Right renal cortex interstitium (tissue), 3 donors: ENCODE results near the gene WBP1. TPM values are rescaled to one million over a fixed set of nuclear protein-coding genes. Genes with fewer than 3 reads are reported as not detected.
"Not testable (repeated sequence)": the region's sequence is repeated elsewhere in the genome, so short reads cannot be mapped to it uniquely, and the experiment has no call there.

ENCODE experiments used
- DNase-seq, 3 donors: peaks; one replicate each; pipeline ENCODE4 v3.0.0-alpha.2; 2013; ENCODE audit warnings: low read depth in 3 of 3, low spot score in 2 of 3
- polyA plus RNA-seq, 3 donors: library from polyadenylated mRNA; unstranded; fragments of 120-200 nt; gene quantifications; one replicate each; pipeline ENCODE4 v1.2.1, GENCODE V29; 2013; ENCODE audit not compliant: insufficient read length in 3 of 3

Gene WBP1
- polyA plus RNA-seq, 3 donors, result 90.1 to 101 (median 96.6) TPM

DNA sequence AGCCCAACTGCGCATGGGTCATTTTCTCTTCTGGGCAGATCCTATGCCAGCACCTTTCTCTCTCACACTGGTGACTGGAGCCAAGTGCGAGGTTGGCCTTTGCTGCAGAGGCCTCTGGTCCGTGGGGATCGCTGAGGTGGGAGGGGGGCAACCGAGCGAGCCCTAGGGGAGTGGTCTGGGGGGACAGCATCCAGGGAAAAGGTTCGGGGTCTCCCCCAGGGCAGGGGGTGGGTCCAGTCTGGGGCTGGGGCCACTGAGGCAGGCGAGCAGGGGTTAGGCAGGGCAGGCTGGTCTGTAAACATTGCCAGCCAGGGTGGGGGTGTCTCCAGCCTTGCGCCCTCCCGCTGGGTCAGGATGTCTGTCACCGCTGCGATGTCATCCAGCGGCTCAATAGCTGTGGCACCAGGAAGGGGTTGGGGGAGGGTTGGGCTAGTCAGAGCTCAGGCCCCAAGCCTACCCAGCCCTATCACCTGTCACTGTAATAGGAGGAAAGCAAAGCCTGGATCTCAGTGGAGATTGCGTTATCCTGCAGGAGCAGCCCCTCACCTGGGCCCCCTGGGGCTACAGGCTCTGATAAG lies 32.0 kb upstream of the WBP1 start:
- no peak for DNase-seq

DNA sequence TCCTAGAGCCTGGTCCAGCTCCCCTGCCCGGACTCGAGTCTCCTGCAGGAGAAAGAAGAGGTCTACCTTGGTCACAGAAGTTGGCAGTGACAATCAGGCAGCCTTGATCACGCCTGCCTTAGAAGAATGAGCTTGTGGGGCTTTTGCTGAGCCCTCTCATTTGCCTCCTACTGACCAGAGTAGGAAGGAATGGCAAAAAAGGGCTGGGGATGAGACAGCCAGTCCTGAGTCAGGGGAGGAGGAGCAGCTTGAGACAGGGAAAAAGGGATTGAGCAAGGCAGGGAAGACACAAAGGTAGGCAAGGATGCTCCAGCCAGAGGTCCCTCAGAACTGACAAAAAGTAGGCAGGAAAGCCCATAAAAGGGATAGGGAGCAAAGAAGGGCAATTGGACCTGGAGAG lies 30.7 kb upstream of the WBP1 start:
- DNase-seq, result no peak

DNA sequence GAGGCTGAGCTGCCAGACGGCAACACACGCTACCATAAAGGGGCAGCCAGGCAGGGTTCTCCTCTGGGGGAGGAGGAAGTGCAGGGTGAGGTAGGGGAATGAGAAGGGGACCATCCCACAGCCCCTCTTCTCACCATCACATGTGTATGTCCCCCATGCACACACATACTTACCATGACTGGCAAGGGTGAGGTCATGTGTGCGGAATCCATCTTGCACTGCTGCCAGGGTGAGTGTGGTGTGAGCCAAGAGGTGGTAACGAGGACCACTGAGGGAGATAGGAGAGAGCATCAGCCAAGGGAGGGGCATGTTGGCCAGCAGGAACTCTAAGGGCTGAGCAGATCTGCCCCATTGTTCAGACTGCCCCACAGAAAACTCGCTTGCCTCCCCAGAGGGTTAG lies 29.6 kb upstream of the WBP1 start:
- no peak for DNase-seq

DNA sequence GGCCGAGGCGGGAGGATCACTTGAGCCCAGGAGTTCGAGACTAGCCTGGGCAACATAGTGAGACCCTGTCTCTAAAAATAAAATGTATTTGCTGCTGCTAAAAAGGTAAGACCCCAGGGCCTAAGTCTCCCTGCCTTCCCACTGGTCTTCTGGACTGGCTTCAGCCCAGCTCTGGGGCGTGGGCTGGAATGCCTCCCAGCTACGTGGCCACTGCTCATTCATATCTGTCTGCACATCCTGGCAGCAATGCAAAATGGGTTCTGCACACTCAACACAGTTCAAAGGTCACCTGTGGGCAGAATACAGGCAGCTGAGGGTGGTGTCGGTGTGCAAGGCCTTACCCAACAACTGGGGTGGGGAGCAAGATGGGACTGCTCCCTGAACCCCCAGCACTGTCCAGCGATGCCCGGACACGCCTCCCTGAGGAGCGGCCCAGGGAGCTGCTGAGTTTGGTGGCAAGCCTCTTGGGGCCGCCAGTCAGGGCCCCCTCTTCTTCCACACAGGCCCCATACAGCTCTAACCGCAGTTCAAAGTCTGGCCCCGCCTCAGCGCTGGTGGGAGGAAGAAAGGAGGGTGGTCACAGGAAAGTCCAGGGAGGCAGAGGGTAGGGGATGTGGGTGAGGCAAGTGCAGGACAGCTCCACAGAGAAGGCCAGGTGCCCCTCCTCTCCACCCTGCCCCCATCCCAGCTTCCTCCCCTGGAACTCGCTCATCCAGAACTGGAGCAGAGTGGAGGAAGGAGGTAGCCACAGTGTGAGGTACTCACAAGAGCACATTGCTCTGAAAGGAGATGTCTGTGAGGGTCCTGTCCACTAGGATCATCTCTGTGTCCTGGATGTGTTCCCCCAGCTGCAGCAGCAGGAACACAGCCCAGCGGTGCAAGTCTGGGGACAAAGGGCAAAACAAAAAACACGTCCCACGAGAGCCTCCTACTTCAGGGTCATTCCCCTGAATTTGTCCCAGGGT lies 28.5 kb upstream of the WBP1 start:
- no peak for DNase-seq

DNA sequence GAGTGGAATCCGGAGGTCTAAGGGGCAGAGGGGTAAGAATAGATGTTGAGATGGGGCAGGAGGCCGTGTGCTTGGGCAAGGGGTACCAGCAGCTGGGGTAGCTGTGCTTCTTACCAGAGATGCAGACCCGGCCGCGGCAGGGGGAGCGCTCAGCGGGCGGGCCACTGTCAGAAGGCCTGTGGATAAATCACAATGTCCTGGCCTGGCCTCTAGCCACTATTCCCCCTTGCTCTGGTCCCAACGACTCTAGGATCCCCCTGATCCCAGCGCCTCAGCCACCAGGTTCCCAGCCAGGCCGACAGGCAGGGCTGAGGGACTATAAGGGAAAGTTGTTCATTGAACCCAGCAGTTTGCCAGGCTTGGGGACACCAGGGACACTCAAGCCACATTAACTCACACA lies 27.7 kb upstream of the WBP1 start:
- DNase-seq, result no peak

DNA sequence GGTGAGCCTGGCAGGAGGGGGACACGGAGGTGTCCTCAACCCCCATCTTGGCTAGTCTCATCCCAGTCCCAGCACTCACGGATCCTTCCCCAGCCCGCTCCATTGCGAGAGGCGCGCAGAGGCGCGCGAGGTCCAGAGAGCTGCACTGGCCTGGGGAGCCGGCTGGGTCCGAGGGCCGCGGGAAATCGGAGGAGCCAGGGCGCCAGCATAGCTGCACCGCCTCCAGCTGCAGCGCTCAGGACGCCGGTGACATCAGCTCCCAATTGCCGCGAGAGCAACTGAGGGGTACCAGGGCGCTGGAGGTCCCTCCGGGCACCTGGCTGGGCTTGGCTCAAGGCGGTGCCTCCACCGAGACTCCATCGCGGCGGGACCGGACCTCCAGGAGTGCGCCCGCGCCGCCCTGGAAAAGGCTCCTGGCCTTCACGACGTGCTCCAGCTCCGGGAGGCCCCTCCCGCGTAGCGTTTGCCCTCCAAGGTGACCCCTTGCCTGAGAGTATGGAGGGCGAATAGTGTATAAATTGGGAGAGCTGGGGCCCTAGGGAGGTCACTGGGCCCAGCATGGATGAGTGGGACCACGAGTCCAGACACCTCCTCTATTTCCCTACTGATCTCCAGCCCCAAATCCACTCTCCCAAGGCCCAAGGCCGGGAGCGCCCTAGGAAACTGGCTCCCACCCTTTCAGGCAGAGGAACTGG lies 22.0 kb upstream of the WBP1 start:
- DNase-seq, result no peak

DNA sequence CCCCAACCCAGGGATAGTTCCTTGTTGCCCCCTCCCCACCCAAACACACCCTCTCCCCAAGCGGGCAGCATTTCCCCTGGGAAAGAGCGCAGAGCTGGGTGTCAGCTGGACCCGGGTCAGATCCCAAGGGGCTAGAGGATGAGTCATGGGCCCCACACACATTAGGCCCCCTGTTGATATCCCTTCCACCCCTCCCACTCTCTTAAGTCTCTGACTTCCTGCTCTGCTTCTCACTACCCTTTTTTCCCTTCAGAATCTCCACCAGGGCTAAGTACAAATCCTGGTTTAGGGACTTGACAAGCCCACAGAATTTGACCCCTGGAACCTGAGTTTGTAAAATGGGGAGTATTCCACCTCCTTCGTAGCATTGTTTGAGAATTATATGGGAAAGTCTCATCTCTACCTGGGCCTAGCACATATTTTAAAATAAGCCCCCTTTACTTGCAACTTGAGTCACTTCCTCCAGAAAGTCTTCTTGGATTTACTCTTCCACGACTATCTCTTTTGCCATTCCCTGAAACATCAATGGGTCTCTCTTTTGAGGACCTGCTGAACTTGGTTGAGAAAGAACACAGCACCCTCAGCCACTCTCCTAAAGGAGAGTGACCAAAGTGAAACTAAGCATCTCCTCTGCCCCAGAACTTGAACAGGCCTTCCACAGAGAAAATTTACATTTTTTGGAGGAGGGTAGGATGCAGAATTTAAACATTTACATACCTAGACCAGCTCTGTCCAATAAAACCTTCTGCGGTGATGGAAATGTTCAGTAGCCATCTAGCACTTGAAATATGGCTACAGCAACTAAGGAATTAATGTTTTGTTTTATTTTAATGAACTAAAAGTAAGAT lies 21.2 kb upstream of the WBP1 start:
- no peak for DNase-seq

DNA sequence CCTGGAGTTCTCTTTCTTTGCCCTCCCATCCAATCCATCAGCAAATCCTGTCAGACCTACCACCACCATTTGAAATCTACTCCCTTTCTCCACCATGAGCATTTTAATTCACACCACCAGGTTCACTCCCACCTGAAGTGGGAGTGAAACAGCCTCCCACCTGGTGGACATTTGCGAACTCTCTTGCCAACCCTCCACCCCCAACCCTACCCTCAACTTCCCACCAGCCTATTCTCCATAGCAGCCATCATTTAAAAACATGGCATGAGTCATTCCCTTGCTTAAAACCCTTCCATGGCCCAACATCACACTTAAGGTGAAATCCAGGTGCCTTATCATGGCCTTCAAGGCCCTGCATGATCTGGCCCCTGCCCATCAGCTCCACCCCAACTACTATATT lies 20.0 kb upstream of the WBP1 start:
- DNase-seq, result no peak

DNA sequence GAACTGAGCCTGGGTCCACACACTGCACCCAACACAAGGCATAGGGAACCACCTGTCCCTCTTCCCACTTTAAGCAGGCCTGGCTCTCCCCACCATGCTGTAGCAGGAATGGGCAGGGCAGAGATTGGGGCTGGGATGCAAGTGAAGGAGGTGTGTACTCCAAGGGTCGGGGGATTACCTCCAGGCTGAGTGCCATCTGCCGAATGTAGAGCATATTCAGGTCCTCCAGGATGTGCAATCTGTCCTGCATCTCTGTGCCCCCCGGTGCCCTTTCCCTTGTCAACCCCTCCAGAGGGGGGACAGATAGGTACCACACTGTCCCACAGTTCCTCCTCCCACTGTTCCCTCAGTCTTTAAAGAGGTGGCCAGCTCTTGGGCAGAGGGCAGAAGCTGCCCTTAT lies 18.9 kb upstream of the WBP1 start:
- no peak for DNase-seq

DNA sequence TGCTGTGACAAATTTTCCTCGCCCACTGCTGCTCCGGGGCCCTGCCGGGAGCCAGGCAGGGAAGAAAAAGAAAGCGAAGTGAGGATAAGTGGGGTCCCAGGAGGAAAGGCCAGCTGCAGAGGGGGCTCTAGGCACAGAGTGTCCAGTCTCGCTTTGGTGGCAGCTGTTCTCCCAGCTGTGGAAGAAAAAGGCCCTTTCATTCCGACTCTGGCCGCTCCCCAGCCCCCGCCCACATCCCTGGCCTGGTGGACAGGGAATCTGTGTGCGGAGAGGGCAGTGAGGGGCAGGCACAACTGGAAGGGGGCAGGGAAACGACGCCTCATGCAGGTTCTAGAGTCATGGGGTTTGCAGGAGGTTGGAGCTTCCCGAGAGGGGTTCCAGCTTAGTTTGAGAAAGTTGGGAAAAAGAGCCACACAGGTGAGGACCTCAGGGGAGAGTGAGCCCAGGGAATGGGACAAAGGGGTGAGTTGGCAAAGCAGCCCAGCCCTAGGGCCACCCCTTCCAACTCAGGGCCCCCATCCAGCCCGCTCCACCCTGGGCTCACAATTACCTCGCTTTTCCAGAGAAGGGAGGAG lies 18.3 kb upstream of the WBP1 start:
- peak in 1 of 3 donors; percentile 25 for DNase-seq

DNA sequence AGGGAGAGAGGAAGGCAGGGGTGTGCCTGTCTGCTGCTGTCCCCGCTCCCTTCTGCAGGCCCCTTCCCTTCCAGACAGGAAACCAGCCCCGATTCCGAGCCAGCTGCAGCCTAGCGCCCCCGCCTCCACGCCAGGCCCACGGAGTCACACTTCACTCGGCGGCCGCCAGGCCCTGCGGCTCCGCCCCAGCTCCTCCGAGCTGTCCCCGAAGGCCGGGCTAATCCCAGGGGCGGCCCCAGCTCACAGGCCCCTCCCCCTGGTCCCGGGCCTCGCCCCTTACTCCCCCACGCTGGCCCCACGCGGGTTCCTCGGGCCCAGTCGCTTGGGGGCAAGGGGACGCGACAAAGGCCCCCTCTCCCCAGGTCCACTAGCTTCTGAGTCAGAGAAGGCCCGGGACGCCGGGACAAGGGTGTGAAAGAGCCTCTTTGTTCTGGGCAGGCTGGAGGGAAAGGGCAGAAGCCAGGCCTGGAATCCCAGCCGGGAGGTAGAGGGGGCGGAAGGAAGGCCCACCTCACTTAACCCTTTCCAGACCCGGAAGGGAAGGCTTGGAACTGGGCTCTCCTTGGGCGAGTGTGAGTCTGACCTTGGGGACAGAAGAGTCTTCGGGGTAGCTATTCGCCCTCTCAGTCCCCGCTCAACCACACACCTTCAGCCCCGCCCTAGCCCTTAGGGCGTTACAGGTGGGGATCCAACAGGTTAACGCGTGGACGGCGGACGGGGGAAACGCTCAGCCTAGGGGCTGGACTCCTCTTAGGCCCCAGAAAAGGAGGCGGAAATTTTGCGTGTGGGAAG lies 17.7 kb upstream of the WBP1 start:
- peak in 1 of 3 donors; percentile 87 for DNase-seq

DNA sequence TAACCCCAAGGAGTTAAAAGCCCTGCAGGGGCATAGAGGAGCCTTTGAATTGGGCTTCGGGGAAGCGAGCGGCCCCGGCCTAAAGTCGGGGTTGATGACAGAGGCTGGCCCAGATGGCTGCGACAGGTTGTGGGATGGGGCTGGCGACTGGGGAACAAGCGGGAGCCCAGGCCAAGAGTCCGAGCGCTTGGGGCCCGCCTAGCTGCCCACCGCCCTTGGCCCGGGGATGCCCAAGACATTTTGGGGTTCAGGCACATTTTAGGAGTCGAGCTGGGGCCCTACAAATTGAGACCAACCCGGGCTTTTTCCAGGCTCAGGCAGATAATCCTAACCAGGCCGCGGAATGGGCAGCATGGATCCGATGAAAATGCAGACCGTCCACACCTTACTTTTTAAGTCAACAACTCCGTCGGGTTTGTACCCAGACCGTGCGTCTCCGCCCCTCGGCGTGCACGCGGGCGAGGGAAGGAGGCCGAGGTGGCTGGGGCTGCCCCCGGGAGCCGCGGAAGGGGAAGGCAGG lies 17.0 kb upstream of the WBP1 start:
- DNase-seq, result no peak

DNA sequence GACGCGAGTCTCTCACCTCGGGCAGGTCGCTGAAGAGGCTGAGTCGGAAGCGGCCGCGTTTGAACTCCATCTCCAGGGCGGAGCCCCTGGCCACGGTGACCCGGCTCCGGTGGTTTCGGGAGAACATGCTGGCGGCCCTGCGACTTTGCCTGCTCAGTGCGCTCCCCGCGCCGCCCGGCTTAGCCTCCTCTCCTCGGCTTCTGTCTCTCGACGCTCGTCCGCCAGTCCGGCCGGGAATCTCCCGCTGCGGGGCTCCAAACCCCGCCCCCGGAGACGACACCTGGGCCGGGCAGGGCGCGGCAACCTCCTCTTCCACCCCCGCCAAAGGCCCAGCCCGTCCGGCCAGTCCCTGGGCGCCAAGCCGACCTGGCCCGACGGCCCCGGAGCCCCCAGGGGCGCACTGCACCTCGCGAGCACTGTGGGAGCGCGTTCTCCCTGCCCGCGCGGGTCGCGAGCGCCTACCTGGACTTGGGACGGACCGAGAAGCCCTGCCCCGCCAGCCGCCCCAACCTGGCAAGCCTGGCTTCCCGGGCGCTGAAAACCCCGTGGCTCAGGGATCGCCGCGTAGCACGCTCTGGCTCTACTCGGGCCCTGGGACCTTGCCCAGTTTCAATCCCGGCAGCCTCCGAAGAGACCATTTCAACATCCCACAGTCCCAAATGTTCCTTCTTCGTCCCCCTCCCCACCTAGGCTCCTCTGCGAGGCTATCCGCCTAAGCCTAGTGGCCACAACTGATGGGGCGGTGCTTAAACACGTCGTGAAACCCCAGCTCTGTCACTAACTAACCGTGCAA lies 16.4 kb upstream of the WBP1 start, which contains the start of gene RTKN:
Gene RTKN (minus strand): TSS at position 248 of the 793 bp plus-strand sequence. CDS start 121 bp downstream, at position 127.
- DNase-seq, result no peak

DNA sequence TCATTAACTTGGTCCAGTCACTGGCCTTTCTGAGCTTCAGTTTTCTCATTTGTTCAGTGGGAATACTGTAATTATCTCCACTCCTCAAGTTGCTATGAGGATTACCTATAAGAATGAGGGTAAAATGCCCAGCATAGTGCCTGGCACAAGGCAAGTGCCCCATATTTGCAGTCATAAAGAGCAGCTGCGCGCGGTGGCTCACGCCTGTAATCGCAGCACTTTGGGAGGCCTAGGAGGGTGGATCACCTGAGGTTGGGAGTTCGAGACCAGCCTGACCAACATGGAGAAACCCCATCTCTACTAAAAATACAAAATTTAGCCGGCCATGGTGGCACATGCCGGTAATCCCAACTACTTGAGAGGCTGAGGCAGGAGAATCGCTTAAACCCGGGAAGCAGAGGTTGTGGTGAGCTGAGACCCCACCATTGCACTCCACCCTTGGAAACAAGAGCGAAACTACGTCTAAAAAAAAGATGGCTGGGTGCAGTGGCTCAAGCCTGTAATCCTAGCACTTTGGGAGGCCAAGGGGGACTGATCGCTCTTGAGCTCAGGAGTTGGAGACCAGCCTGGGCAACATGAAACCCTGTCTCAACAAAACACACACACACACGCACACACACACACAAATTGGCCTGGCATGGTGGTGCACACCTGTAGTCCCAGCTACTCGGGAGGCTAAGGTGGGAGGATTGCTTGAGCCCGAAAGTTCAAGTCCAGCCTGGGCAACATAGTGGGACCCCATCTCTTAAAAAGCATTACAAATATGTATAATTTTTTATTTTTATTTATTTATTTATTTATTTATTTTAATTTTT lies 15.5 kb upstream of the WBP1 start:
- DNase-seq, result not testable (repeated sequence)

DNA sequence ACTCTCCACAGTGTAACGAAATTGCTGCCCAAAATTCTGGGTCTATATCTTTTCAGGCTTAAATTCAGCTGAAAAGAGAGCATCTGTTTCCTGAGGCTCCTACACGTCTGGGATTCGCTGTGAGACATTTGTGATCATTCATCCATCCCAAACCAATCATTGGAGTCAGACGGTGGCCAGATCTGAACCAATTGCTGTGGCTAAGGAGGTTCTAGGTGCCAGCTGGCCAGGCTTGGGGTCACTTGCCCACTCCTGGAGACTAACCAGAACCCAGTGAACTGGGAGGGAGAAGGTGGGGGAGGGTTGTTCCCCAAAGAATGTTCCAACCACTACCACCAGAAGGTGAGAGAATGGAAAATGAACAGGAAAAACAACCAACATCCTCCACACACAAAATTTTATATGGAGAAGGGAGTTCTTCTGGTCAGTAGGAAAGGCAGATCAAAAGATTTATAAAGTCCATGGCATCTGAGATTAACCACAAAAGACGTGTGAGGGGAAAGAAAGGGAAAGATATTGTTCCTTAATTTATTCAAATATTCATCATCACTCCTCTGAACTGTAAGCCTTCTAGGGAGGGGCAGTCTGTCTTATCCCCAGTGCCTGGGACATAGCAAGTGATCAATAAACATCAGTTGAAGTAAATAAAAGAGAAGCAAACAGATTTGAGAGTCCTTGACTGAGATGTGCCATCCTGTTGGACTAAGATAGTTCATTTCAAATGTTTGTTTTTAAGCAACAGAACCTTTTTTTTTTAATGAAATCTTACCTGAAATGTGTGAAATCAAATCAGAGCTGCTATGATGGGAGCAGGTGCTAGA lies 13.5 kb upstream of the WBP1 start:
- DNase-seq, result no peak

DNA sequence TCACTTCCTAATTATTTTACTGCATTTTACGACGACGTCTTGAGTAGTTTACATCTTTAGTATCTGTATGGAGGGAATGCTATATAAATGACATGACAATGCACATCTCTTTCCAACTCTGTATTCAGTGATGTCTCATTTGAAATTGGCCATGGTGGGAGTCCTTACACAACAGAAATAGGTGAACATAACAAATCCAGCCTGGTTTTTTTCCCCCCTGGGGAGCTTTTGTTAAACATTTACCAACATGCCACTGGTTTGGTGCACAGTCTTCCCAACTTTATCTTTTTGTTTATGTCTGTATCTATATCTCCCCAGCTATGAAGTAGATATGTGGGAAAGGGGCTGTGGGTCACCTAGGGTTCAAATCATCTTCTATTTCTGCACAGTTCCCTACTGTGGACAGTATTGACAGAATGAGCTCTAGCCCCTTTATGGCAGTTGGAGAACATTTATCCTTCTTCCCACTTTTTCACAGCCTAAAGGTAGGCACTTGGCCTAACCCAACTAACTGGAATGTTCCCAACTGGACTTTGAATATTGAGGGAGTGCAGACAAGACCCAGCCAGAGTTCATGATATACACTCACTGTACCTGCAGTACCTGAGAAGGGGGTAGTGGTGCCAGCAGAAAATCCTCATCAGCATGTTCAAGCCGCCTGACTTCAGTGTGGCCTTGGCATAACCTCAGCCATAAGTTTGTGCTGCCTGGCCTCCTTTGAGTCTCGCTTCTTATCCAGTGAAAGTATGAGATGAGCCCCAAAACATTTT lies 10.8 kb upstream of the WBP1 start:
- no peak for DNase-seq
